NCI-H146 treated with DMSO at 0.1 percent for 48 hours (cell line): ENCODE measurements around the gene KIAA0825.
A peak's percentile ranks its signal among the peaks of the same experiment; 100 is the strongest.

Experiments
- DNase-seq: peaks from one replicate; lab custom pipeline; 2025; ENCODE audit not compliant: unreplicated experiment; lab: John Stamatoyannopoulos, UW

The KIAA0825 gene

DNA sequence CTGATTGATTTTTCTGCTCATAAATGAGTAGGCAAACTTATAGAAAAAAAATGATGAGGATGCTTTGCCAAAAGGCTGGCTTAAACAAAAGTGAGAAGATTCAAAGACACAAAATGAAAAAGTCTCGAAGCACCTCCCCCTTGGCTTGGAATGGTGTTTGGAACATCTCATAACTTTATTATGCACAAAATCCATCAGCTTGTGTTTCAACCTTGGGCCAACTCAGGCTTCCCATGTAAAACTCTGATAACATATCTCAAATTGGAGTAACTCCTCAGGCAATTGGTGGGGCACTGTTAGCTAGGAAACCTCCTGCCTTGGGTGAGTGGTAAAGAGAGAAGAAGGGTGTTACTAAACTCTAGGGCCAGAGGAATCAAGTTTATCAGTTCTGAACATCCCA, 176.3 kb downstream of the KIAA0825 start:
- DNase-seq, result no peak

DNA sequence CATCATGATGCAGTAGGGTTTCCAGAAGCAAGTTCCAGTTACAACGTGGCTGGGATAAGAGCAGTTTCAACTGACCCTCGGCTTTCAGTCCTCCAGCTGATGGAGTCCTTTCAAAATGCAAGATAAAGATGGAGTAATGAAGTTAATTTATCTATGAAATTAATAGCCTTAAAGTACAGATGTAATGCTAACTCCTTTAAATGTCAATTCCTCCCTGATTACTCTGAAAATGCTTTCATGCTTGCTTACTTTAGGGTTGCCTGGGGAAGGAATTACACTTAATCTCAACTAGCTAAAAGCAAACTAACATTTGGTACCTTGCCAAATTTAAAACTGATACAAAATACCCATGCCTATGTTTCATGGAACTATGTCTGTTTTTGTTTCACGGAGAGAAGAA, 178.4 kb downstream of the KIAA0825 start:
- peak; percentile 43 for DNase-seq

DNA sequence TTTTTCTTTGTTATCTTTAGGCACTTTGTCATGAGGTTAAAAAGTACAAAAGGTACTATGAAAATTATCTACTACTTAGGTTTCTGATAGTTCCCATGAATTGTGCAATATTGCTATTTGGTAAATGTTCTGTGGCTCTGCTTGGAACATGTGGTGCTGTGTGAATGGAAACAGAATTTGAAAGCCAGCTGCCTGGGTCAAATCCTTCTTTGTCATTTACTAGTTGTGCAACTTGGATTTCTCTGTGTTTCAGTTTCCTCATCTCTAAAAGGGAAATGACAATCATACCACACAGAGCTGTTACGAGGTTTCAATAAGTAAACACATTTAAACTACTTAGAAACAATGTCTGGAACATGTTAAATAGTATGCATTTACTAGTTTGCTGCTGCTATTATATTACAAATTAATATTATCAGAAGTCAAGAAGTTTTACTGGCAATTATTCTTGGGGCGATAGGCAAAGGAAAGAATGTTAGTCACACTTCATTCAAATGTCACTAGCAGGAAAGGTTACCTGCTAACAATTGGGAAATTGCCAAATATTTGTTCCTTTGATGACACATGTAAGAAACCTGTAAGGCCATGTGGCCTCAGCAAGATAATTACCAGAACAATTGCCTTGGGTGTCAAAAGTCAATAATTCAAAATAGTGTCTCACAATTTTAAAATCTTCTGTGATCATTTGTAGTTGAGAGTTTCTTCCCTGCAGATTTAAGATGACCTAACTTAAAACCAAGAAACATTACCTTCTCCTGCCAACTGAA, 184.8 kb downstream of the KIAA0825 start:
- no peak for DNase-seq

DNA sequence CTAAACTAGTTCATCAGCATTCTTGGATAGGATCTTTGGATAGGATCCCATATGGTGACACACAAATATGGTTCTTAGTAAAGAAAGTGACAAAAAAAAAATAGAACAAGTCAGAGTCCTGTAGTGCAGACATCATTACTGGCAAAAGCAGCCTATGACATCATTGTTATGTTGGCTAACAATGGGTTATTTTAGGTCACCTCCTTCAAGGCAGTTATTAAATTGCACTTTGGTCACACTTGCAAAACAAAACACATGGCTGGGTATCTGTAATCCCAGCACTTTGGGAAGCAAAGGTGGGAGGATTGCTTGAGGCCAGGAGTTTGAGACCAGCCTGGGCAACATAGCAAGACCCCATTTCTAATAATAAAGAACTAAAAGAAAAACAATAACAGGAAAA, 185.9 kb downstream of the KIAA0825 start:
- no peak for DNase-seq

DNA sequence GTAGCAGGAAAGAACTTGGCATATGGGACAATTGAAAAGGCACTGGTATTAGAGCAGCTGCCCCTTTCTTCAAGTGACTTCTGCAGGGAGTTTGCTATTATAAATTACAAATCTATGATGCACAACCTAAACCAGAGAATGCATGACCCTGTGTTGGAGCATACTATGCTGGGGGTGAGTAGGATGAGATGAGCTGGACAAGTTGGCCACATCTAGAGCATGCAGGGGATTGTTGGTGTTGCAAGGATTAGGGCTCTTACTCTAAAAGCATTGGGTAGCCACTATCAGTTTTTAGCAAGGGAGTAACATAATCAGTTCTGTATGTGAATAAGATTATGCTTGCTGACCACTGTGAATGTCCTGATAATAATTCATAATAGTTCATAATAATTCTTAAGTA, 186.7 kb downstream of the KIAA0825 start:
- DNase-seq, result no peak

DNA sequence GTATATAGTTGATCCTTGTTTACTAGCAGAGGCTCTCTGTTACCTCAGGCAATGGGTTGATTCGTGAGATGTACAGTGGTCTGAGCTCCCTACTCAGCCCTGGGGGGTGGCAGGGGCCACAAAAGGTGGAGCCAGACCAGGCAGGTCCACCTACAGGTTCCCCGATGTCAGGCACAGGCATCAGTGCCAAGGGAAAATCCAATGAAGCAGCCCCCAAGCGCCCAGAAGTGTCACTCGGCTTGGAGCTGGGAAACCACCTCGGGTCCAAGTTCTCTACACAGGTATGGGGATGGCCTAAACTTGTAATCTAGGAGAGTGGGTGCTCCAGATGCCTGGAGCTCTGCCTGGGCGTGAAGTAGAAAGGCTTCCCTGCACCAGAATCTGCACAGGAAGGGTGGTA, 188.8 kb downstream of the KIAA0825 start:
- DNase-seq, result no peak

DNA sequence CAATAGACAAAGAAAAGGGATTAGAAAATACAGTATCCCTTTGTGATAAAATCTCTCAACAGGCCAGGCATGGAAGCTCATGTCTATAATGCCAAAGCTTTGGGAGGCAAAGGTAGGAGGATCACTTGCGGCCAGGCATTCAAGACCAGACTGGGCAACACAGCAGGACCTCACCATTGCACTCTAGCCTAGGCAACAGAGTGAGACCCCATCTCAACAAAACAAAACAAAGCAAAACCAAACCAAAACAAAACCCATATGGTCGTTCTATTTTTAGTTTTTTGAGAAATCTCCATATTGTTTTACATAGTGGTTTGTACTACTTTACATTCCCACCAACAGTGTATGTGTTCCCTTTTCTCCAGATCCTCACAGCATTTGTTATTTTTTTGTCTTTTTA, 193.0 kb downstream of the KIAA0825 start:
- DNase-seq, result no peak

DNA sequence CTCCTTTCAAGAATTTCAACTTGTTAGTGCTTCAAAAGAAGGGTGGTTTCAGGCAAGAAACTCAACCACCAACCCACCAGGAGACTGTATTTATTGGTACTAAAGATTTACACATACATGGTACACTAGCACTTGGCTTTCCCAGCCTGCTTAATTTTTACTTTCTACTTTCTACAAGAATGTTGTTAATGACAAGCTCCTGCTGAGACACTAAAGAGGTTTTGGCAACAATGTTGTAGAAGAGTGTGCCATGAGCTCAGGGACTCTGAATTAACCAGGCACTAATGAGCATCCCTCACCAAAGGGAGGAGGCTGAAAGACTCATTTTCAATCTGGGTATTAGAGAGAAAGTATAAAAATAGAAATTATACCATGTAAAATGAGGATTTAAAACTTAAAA, 195.0 kb downstream of the KIAA0825 start:
- DNase-seq, result no peak

DNA sequence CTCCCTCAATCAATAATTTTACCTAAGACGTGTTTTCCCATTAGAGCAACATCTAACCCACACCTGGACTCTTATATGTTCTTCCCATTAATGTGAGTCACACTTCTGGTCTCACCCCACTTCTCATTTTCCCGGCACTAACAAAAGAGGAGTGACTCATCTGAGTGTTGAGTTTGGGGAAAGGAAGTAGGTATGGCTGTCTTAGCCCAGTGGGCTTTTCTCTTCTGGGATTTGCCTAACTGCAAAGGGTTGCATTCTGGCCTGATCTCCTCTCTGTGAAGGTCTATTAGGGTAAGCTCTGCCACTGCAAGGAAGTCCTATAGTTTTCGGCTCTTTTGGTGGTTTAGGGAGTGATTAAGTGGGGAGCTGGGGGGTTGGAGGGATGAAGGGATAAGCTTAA, 195.6 kb downstream of the KIAA0825 start:
- no peak for DNase-seq

DNA sequence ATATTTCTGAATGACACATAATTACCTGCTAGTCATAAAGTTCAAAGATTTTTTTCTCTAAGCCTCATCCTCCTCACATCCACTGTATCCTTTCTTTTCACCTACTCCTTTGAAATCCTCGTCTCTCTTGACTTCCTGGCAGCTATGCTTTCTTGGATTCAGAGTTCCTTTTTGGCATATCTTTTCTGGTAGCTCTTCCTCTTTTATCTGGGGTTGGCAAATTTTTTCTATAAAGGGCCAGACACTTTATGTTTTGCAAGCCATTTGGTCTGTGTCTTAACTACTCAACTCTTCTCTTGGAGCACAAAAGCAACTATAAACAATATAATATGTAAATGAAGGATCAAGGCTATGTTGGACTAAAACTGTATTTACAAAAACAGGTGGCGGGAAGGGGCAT, 197.5 kb downstream of the KIAA0825 start:
- no peak for DNase-seq

DNA sequence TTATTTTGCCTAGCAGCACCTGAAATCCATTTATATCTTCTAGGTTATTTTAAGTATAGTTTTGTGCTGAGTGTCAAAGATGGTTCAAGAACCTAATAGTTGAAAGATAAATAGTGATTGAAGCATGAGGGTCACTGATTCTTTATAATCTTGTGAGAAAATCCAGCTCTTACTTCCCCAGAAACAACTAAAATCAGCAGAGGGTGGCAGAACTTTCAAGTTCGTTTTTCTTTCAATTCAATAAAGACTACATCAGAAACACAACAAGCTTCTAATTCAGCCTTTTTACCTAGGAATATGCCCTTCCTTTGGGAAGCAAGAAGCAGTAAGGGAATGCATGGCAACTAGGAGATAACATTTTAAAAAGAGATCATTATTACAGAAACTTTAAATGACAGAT, 202.6 kb downstream of the KIAA0825 start:
- no peak for DNase-seq

DNA sequence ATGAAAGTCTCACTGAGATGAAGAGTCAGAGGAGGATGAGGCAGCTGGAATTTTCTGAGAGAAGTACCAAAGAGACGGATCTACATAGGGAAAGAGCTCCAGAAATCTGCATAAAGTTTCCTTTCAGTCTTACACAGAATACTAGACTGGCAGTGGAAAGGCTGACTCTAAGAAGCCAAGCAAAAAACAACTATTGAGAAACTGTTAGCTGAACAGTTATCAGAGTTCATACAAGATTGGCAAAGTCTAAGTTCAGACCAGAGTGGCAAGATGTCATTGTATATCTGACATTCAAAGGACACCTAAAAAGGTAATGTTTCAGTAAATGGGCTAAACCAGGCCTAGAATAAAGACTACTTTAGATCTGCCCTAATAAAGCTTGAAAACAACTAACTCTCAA, 209.0 kb downstream of the KIAA0825 start:
- DNase-seq, result no peak

DNA sequence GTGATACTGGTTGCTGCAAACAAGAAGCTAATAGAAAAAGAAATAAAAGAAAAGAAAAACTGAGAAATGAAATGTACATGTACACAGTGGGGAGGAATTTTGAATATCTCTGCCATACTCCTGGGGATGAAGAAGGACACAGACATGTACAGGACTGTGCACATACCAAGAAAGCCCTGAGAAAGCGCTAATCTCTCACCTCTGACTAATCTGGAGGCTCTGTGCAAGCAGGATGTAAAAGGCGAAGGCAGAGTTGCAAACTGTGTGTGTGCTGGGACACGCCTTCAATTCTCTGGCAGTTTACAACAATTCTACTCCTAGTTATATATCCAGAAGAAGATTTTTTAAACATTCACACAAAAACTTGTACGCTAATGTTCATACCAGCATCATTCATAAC, 211.4 kb downstream of the KIAA0825 start:
- DNase-seq, result no peak

DNA sequence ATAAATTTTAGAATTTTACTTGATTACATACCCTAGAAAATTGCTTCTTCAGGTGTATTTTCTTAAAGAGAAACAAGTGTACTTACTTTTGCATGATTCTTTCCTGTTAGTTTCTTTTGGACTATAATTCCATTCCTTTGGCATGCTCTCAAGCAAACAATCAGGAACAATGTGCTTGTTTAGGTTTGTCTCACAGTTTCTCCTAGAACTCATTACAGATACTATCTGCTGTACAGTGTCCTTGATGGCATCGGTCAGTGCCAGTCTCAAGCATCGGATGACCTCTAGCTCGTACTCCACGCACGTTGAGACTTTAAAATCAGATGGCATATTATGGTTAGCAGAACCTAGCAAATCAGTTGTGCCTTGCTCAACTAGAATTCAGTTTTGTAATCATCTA, 214.9 kb downstream of the KIAA0825 start:
- no peak for DNase-seq

DNA sequence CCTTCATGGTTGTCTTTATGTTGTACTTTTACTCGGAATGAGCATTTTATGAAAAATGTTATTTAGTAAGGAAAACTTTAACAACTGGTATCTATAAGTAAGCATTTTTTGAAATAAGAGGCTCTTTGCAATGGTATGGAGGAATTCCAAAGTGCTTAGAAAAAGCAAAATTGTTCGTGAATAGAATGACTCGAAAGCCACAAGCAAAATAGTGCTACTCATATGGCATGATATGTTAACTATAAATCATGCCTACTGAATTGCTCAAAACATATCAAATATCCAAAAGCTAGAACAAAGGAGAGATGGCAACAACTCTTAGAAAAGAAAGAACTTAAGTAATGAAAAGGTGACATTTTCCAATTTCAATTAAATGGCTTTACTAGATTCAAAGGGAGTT, 216.3 kb downstream of the KIAA0825 start:
- DNase-seq, result no peak

DNA sequence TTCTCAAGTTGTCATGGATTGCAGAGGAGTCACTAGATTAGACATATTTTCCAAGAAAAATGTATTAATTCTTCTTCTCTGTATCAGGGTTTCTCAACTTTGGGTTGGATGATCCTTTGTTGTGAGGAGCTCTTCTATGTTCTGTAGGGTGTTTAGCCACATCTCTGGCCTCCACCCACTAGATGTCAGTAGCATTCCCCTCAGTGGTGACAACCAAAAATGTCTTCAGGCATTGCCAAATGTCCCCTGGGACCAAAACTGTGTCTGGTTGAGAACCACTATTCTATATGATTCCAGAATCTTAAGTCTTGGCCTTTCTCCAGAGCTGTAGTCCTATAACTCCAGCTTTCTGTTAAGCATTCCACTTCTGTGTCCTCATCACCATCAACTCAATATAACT, 220.9 kb downstream of the KIAA0825 start:
- no peak for DNase-seq

DNA sequence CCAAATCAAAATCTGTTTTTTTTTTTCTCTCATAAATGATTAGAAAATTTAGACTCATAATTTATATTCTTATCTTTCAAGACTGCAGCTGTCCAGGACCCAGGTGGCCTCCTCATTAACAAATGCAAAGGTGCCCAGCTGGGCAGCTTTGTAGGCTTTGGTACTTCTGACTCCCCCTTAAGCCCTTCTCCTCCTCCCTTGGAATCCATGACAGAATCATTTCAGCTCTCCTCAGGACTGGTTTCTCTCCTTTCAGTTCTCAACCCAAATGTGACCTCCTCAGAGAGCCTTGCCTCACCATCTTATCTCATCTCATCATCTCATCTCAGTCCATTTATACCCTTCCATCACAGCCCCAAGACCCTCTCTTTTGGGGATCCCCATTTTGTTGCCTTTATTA, 221.7 kb downstream of the KIAA0825 start:
- no peak for DNase-seq

DNA sequence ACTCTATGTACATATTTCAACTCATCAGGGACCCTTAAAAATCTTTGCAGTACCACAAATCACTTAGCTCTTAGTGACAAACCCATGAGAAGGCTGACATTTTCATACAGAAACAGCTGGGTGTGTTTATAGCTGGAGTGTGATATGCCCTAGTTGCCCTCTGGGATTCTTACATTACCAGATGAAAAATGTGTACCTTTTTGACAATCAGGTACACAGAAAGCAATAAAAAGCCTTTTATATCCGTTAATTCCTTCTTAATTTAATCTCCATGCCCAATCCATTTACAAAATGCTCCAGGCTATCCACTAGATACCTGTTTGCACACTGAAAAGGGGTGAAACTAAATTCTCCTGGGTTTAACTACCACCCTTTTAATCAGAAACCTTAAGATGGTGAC, 222.9 kb downstream of the KIAA0825 start:
- no peak for DNase-seq

DNA sequence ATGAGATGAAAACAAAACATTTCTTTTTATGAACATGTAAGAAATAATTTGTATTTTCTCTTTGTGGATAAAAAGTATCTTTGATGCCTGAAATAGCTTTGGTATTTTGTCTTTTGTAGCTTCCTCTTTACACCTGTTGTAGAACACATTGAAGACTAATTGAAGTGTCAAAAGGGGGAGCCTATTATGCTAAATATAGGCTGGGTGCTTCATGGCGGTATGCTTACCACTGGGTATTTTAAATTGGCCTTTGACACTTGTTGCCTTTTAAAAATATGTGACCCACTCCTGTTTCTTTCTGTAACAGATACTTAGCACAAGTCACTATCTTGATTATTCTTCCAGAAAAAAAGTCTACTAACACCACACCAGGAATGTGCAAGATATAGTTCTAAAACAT, 226.4 kb downstream of the KIAA0825 start:
- no peak for DNase-seq

DNA sequence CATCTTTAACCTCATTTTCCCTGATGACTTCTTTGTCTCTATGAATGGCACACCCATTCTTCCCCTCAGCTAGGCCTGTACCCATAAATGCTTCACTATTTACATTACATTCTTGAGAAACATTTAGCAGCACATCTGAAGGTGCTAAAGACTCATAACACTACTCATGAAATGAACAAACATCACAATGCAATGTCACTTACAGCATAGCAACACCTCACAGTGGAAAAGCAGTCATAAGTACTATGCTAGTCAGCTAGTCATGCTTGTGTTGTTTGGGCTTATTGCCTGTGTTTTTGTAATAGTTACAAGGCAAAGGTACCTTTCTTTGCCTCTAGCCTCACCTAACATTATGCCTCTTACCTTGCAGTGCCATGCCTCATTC, 228.9 kb downstream of the KIAA0825 start:
- DNase-seq, result no peak

DNA sequence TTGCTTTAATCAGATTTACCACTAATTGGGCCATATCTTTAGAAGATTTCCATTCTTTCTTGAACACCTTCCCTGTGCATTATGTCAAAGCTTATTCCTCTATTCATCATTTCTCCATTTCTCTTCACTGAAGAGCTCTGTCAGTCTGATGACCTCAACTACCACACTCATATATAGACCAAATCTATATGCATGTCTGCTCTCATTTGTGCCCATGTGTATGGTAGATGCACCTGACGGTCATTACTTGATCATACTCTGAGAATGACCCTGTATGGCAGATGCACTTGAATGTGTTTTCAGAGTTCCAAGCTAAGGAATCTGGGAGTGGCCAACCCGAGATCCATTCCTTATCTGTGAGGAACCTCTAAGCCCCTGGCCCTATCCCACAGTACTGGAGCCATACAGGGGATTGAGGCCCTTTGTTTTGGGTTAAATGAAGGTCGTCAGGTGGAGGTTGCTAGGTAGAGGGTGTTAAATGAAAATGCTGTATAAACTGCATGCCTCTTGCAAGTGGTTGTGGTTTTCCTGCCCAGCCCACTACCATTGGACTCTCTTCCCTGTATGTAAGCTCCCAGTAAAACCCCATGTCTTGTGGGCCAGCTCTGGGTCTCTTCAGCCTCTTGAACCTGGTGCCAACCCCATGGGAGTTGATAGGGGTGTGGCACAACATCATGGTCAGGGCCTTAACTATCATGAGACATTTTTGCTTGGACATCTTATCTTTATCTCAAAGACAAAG, 229.5 kb downstream of the KIAA0825 start:
- DNase-seq, result no peak

DNA sequence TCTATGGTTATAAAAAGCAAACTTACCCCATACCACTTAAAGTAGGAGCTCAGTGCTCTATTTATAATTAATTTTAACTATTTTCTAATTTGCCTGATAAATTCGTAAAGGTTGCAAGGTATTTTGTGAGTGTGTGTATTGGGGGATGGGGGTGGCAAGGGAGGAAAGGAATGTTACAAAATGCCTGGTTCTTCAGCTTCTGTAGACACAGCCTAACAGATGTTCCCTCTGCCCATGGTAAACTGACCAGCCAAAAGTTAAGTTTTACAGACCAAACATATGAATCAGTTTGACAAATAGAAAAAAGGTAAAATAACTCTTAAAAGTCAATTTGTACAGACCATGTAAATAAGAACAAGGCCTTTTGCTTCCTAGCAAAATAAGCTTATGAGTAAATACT, 232.6 kb downstream of the KIAA0825 start:
- DNase-seq, result no peak

DNA sequence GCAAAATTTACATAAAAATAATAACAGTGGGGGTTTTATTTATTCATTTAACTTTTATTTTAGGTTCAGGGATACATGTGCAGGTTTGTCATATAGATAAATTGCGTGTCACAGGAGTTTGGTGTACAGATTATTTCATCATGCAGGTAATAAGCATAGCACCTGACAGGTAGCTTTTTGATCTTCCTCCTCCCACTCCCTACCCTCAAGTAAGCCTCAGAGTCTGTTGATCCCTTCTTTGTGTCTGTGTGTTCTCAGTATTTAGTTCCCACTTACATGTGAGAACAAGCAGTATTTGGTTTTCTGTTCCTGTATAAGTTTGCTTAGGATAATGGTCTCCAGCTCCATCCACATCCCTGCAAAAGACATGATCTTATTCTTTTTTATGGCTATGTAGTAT, 240.3 kb downstream of the KIAA0825 start:
- no peak for DNase-seq
